Daoy (cell line): Measurements from ENCODE around the gene DPY19L1. TPM values are rescaled to one million over a fixed set of nuclear protein-coding genes. Genes with fewer than 3 reads are reported as not detected.
"Not testable (repeated sequence)": the region's sequence is repeated elsewhere in the genome, so short reads cannot be mapped to it uniquely, and the experiment has no call there.

Experiments
- DNase-seq: peaks from one replicate; pipeline ENCODE4 v3.0.0-alpha.2; 2015; ENCODE audit warnings: low read depth
- total RNA-seq: library from RNA; depleted of rRNA; stranded (reverse); fragments of >200 nt; shearing (Covaris generic); gene quantifications from 2 replicates; pipeline ENCODE4 v1.2.3, GENCODE V29; 2014

Gene DPY19L1
- total RNA-seq, 1 experiment from 2014 or later, result 57.8 TPM

- DNase-seq, result peak; percentile 71
These were observed 109.2 kb downstream of the DPY19L1 start for GRCh38 chr7:34928052-34928451.

- not testable (repeated sequence) for DNase-seq
These were observed 116.8 kb downstream of the DPY19L1 start for GRCh38 chr7:34920470-34920869.

- not testable (repeated sequence) for DNase-seq
These were observed 118.2 kb downstream of the DPY19L1 start for GRCh38 chr7:34919038-34919437.

GRCh38 chr7:34918198-34918861 lies 119.0 kb downstream of the DPY19L1 start:
- not testable (repeated sequence) for DNase-seq

GRCh38 chr7:34917515-34917914 lies 119.8 kb downstream of the DPY19L1 start:
- not testable (repeated sequence) for DNase-seq

- DNase-seq, result no peak
These were observed 121.0 kb downstream of the DPY19L1 start for GRCh38 chr7:34916267-34916666.

- DNase-seq, result no peak
These were observed 125.0 kb downstream of the DPY19L1 start for GRCh38 chr7:34912236-34912635.

GRCh38 chr7:34906266-34906850 lies 130.9 kb downstream of the DPY19L1 start:
- DNase-seq, result not testable (repeated sequence)

GRCh38 chr7:34904987-34905386 lies 132.3 kb downstream of the DPY19L1 start:
- no peak for DNase-seq

GRCh38 chr7:34903921-34904320 lies 133.4 kb downstream of the DPY19L1 start:
- DNase-seq, result not testable (repeated sequence)

- DNase-seq, result no peak
These were observed 135.1 kb downstream of the DPY19L1 start for GRCh38 chr7:34902182-34902581.

GRCh38 chr7:34900891-34901513 lies 136.3 kb downstream of the DPY19L1 start:
- DNase-seq, result peak; percentile 28

GRCh38 chr7:34895202-34895601 lies 142.1 kb downstream of the DPY19L1 start:
- no peak for DNase-seq

GRCh38 chr7:34889951-34890350 lies 147.3 kb downstream of the DPY19L1 start:
- DNase-seq, result no peak

- DNase-seq, result no peak
These were observed 150.4 kb downstream of the DPY19L1 start for GRCh38 chr7:34886856-34887255.

- not testable (repeated sequence) for DNase-seq
These were observed 153.4 kb downstream of the DPY19L1 start for GRCh38 chr7:34883855-34884254.

- no peak for DNase-seq
These were observed 157.4 kb downstream of the DPY19L1 start for GRCh38 chr7:34879871-34880270.

- DNase-seq, result not testable (repeated sequence)
These were observed 158.1 kb downstream of the DPY19L1 start for GRCh38 chr7:34878944-34879735.
